ENCODE results near the gene KIAA1143.

DNA sequence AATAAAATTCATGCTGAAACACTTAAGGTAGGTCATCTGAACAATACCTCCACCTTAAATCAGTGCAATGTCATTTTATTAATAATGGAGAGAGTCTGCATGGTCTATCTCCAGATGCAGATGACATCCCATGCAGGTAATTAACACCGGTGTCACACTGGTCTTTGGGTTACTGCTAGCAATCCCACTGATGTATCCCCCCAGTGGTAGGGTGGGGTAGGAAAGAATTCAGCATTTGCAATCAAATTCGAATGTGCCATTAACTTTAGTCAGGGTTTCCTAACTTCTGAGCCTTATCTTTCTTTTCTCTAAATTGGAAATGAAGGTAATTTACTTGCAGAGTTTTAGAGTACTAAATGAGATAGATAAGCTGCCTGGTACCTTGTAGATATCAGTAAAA lies 44.5 kb upstream of the KIAA1143 start:
- TF ChIP-seq, protein P1, sequence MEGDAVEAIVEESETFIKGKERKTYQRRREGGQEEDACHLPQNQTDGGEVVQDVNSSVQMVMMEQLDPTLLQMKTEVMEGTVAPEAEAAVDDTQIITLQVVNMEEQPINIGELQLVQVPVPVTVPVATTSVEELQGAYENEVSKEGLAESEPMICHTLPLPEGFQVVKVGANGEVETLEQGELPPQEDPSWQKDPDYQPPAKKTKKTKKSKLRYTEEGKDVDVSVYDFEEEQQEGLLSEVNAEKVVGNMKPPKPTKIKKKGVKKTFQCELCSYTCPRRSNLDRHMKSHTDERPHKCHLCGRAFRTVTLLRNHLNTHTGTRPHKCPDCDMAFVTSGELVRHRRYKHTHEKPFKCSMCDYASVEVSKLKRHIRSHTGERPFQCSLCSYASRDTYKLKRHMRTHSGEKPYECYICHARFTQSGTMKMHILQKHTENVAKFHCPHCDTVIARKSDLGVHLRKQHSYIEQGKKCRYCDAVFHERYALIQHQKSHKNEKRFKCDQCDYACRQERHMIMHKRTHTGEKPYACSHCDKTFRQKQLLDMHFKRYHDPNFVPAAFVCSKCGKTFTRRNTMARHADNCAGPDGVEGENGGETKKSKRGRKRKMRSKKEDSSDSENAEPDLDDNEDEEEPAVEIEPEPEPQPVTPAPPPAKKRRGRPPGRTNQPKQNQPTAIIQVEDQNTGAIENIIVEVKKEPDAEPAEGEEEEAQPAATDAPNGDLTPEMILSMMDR (IDR thresholded peaks at IDR 0.05; ENCODE audit: extremely low read depth in 1 of 2, insufficient read depth in 1 of 2, low read depth in 1 of 2, low read length in 2 of 2), result no peak
- TF ChIP-seq POLR2AphosphoS5 (IDR thresholded peaks at IDR 0.05; ENCODE audit: insufficient read depth, low read depth, low read length) (no peak), FOS (IDR thresholded peaks at IDR 0.05; ENCODE audit: borderline replicate concordance, insufficient read depth, low read length) (no peak), POLR2A (IDR thresholded peaks at IDR 0.05; ENCODE audit: low read depth, low read length) (no peak), EZH2 (IDR thresholded peaks at IDR 0.05; ENCODE audit: borderline replicate concordance, low read depth, low read length, severe bottlenecking) (no peak), MYC (IDR thresholded peaks at IDR 0.05; ENCODE audit: low read depth, low read length) (no peak), JUN (IDR thresholded peaks at IDR 0.05; ENCODE audit: borderline replicate concordance, insufficient read depth, insufficient read length, low read depth) (no peak)
- TF ChIP-seq, protein P2, sequence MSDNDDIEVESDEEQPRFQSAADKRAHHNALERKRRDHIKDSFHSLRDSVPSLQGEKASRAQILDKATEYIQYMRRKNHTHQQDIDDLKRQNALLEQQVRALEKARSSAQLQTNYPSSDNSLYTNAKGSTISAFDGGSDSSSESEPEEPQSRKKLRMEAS (IDR thresholded peaks at IDR 0.05; ENCODE audit: insufficient read depth, insufficient read length), result no peak
